Kidney (tissue), 14 donors: ENCODE measurements around the gene PSMD7. TPM values are rescaled to one million over a fixed set of nuclear protein-coding genes. Genes with fewer than 3 reads are reported as not detected.

Experiments
- DNase-seq, 5 donors: peaks; one replicate each; pipeline ENCODE4 v3.0.0-alpha.2; 2013 to 2020
- FAIRE-seq: peaks from 2 replicates; lab custom pipeline; 2012; peaks lifted over from hg19 to GRCh38; lab: Jason Lieb, UNC
- H3K27ac ChIP-seq, 2 donors: one replicate each; pipeline ENCODE4 v1.7.0; 2013; ENCODE audit warnings: low read depth in 2 of 2, low read length in 2 of 2, inconsistent platforms in 1 of 2
- H3K27me3 ChIP-seq: one replicate; pipeline ENCODE4 v1.7.1; 2013; ENCODE audit warnings: low read length, inconsistent platforms; ENCODE audit not compliant: control insufficient read depth, insufficient read depth
- H3K36me3 ChIP-seq, 3 donors: one replicate each; pipeline versions ENCODE4 v1.7.0 to v1.7.1; 2013; ENCODE audit warnings: low read length in 3 of 3, control low read depth in 1 of 3, inconsistent platforms in 1 of 3; ENCODE audit not compliant: insufficient read depth in 3 of 3, control insufficient read depth in 2 of 3
- H3K4me1 ChIP-seq, 3 donors: one replicate each; pipeline versions ENCODE4 v1.7.0 to v1.7.1; 2013; ENCODE audit warnings: low read length in 3 of 3, inconsistent platforms in 1 of 3, low read depth in 1 of 3; ENCODE audit not compliant: control insufficient read depth in 2 of 3, insufficient read depth in 2 of 3
- H3K4me3 ChIP-seq, 3 donors: one replicate each; pipeline versions ENCODE4 v1.7.0 to v1.8.1; 2013; ENCODE audit warnings: low read length in 3 of 3, control low read depth in 1 of 3, inconsistent platforms in 1 of 3
- H3K9ac ChIP-seq, 3 donors: one replicate each; pipeline versions ENCODE4 v1.7.0 to v1.7.1; 2013; ENCODE audit warnings: low read length in 3 of 3, control low read depth in 1 of 3, inconsistent platforms in 1 of 3
- H3K9me3 ChIP-seq, 3 donors: one replicate each; pipeline versions ENCODE4 v1.7.0 to v1.7.1; 2013; ENCODE audit warnings: low read length in 3 of 3, control low read depth in 1 of 3, inconsistent platforms in 1 of 3; ENCODE audit not compliant: control insufficient read depth in 2 of 3, insufficient read depth in 1 of 3
- intact Hi-C: fragments of 100-400 bp; cut with DNase I; formaldehyde crosslinking; loops from one replicate; pipeline ENCODE4 v1.11.1; 2022
- polyA plus RNA-seq: library from polyadenylated mRNA; stranded (reverse); fragments of 350-450 nt; fragmentation: Illumina TruSeq; extraction: RNeasy Lipid Tissue Mini Kit (QIAGEN cat#74804); gene quantifications from one replicate; pipeline ENCODE4 v1.2.3, GENCODE V29; 2014; ENCODE audit warnings: low read depth, low replicate concordance; ENCODE audit not compliant: insufficient read depth
- total RNA-seq: library from RNA; stranded (reverse); fragmentation: NEBNext Ultra II Directional; extraction: Animal tissue kit (Norgen Biotek cat#: 25700); gene quantifications from one replicate; pipeline ENCODE4 v1.2.1, GENCODE V29; 2021
- TF ChIP-seq, protein P1 (sequence below): IDR thresholded peaks from 3 replicates; pipeline ENCODE4 v1.5.1; 2012; ENCODE audit warnings: mild to moderate bottlenecking, moderate library complexity, borderline replicate concordance; ENCODE audit not compliant: insufficient read depth; ENCODE audit errors: extremely low read depth
- donor health status: control.
- donor health status: control.
- donor health status: control.
- donor health status: control.
- donor health status: control.
- donor health status: DM: yes; HTN: yes; CAD: no.
- donor health status: Normal renal cell carcinoma (clear cell type).

PSMD7 gene
- total and polyA plus RNA-seq, 2 donors from 2014 or later: 60.7 to 69.6 TPM

DNA sequence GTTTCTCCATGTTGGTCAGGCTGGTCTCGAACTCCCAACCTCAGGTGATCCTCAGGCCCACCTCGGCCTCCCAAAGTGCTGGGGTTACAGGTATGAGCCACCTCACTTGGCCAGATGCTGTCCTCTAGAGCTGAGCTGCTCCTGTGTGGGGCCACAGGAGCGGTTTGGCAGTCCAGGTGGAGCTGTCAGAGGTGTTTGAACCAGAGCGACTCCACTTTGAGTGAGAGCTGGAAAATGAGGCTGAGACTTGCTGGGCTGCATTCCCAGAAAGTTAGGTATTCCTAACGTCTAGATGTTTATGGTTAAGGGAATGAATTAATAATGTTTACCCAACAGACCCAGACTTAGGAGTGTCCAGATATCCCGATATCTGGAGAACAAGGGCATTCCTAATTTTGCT, 16.8 kb upstream of the PSMD7 start:
- DNase-seq (no peak), FAIRE-seq (no peak)
- Histone ChIP-seq H3K36me3 (no peaks in the 10 kb centered on the region), H3K4me3 (no peak overlapping the region), H3K4me1 (no peaks in the 10 kb centered on the region), H3K27me3 (no peaks in the 10 kb centered on the region), H3K9me3 (no peaks in the 10 kb centered on the region), H3K27ac (no peak overlapping the region), H3K9ac (no peak overlapping the region)
- TF ChIP-seq, protein P1, sequence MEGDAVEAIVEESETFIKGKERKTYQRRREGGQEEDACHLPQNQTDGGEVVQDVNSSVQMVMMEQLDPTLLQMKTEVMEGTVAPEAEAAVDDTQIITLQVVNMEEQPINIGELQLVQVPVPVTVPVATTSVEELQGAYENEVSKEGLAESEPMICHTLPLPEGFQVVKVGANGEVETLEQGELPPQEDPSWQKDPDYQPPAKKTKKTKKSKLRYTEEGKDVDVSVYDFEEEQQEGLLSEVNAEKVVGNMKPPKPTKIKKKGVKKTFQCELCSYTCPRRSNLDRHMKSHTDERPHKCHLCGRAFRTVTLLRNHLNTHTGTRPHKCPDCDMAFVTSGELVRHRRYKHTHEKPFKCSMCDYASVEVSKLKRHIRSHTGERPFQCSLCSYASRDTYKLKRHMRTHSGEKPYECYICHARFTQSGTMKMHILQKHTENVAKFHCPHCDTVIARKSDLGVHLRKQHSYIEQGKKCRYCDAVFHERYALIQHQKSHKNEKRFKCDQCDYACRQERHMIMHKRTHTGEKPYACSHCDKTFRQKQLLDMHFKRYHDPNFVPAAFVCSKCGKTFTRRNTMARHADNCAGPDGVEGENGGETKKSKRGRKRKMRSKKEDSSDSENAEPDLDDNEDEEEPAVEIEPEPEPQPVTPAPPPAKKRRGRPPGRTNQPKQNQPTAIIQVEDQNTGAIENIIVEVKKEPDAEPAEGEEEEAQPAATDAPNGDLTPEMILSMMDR: no peak
- intact Hi-C loops: no loop called here

DNA sequence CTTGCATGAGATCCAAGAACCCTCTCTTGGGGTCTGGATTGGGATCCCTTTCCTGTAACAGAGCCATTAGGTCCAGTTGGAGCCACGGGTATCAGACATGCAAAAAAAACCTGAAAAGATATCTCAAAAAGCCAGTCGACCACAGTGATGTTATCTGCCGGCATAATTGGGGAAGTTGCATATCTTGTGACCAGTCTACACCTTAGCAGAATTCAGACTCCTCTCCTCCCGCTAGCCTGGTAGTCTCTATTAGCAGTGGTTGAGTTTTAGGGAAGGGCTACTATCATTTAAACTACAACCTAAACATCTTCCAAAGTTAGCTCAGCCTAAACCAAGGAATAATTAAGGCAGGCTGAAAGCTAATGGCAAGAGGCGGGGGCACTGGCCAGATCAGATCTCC, 16.2 kb upstream of the PSMD7 start:
- H3K27ac ChIP-seq: no peak overlapping the region
- intact Hi-C loops: no loop called here

DNA sequence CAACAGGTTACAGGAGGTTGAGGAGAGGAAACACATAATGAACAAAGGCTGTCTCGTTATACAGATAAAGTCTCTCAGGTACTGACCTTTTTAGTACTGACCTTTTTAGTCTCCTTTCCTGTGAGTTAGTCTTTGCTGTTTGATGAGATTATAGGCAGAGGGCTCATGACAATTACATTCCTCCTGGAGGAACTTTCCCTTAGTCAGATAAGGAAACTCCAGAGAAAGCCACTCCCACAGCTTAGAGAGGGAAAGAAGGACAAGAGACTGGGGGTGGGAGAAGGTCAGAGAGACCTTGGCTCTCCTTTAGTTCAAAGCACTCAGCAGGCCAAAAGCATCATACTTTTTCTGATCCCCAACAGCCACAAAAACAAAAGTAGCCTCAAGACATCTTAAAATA, 15.3 kb upstream of the PSMD7 start:
- DNase-seq: no peak
- H3K4me1 ChIP-seq: no peaks in the 10 kb centered on the region
- H3K36me3 ChIP-seq: no peaks in the 10 kb centered on the region
- no peak overlapping the region for H3K27ac ChIP-seq
- no peak overlapping the region for H3K4me3 ChIP-seq
- H3K9ac ChIP-seq: no peak overlapping the region
- FAIRE-seq: no peak
- intact Hi-C loops: no loop called here
- no peaks in the 10 kb centered on the region for H3K9me3 ChIP-seq
- no peaks in the 10 kb centered on the region for H3K27me3 ChIP-seq
- TF ChIP-seq, protein P1: no peak

More for the DNA sequence above, 16.2 kb upstream of the PSMD7 start:
- no peaks in the 10 kb centered on the region for H3K36me3 ChIP-seq
- H3K4me1 ChIP-seq: no peaks in the 10 kb centered on the region
- no peaks in the 10 kb centered on the region for H3K27me3 ChIP-seq
- H3K9me3 ChIP-seq: no peaks in the 10 kb centered on the region
- H3K9ac ChIP-seq: no peak overlapping the region
- DNase-seq (no peak), FAIRE-seq (no peak)
- TF ChIP-seq, protein P1: no peak
- H3K4me3 ChIP-seq: no peak overlapping the region

DNA sequence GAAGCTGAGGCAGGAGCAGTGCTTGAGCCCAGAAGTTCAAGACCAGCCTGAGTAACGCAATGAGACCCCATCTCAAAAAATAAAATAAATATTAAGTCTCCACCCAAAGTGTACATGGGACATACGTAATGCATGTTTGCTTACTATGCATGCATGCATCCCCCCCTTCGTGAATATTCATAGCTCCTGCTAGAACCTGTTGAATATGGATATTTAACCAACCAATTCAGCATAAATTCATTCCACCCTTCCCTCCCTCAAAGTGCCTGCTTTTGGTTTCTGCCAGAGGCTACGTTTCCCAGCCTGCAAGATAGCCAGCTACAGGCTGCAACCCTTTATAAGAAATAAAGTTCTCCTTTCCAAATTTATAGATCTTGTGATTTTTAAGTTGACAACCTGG, 12.9 kb upstream of the PSMD7 start:
- Histone ChIP-seq H3K27ac (no peak overlapping the region), H3K4me1 (no peaks in the 10 kb centered on the region)
- intact Hi-C loops: no loop called here

More for the DNA sequence above, 12.9 kb upstream of the PSMD7 start:
- DNase-seq (no peak), FAIRE-seq (no peak)
- no peak overlapping the region for H3K9ac ChIP-seq
- no peaks in the 10 kb centered on the region for H3K27me3 ChIP-seq
- TF ChIP-seq, protein P1: no peak
- H3K36me3 ChIP-seq: no peaks in the 10 kb centered on the region
- no peaks in the 10 kb centered on the region for H3K9me3 ChIP-seq
- H3K4me3 ChIP-seq: no peak overlapping the region
